GM12801 (cell line): ENCODE data around the gene AK8.

Source experiments
- TF ChIP-seq, protein P1 (sequence below): IDR thresholded peaks from one replicate; pipeline ENCODE4 v1.5.1; 2011; ENCODE audit warnings: control low read depth; ENCODE audit not compliant: insufficient read length; ENCODE audit errors: extremely low read depth

Gene AK8

DNA sequence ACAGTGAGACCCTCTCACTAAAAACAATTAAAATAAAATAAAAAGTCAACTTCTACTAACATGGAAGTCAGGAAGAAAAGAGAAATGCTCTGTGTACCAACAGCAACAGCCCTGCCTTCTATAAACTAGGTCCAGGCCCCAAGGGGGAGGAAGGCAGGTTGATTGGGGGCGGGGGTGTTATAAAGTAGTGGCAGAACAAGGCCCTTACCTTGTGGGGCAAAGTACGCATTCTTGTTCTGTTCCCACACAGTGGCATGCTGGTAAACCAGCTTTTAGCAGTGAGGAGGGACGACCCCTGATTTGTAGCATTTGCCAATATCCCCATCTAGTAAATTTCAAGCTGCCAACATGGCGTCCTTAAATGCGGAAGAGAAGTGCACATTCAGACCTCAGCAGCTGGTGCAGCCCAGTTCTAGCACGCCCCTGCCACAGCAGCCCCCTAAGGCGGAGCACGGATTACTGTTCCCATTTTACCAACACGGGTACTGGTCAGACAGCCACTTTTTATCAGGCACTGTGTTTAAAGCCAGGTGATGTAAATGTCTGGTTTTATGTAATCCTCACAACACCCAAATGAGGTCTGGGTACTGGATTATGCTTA, 138.3 kb downstream of the AK8 start:
- TF ChIP-seq, protein P1, sequence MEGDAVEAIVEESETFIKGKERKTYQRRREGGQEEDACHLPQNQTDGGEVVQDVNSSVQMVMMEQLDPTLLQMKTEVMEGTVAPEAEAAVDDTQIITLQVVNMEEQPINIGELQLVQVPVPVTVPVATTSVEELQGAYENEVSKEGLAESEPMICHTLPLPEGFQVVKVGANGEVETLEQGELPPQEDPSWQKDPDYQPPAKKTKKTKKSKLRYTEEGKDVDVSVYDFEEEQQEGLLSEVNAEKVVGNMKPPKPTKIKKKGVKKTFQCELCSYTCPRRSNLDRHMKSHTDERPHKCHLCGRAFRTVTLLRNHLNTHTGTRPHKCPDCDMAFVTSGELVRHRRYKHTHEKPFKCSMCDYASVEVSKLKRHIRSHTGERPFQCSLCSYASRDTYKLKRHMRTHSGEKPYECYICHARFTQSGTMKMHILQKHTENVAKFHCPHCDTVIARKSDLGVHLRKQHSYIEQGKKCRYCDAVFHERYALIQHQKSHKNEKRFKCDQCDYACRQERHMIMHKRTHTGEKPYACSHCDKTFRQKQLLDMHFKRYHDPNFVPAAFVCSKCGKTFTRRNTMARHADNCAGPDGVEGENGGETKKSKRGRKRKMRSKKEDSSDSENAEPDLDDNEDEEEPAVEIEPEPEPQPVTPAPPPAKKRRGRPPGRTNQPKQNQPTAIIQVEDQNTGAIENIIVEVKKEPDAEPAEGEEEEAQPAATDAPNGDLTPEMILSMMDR: no peak

DNA sequence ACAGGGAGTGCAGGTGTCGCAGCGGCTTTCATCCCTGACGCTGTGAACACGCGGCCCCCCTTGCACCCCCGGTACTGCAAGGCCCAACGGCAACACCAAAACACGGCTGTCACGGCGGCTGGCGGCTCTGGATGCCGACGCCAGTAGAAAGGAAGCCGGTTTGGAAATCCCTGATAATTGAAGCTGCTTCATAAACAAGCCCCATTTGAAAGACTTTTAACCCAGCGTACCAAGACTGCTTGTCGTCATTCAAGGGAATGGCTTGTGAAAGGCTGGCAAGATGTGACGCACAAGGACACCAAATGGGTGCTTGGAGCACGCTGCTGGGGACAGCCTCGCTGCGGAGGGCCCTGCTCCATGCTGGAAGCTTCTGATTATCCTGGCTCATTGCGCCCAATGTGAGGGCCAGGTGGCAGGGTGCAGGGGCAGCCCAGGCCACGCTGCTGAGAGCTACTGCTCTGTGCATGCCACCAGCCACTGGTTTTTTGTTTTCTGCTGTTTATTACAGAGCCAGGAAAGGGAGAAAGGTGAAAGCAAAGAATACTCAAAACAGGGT, 144.7 kb downstream of the AK8 start:
- TF ChIP-seq, protein P1: no peak

DNA sequence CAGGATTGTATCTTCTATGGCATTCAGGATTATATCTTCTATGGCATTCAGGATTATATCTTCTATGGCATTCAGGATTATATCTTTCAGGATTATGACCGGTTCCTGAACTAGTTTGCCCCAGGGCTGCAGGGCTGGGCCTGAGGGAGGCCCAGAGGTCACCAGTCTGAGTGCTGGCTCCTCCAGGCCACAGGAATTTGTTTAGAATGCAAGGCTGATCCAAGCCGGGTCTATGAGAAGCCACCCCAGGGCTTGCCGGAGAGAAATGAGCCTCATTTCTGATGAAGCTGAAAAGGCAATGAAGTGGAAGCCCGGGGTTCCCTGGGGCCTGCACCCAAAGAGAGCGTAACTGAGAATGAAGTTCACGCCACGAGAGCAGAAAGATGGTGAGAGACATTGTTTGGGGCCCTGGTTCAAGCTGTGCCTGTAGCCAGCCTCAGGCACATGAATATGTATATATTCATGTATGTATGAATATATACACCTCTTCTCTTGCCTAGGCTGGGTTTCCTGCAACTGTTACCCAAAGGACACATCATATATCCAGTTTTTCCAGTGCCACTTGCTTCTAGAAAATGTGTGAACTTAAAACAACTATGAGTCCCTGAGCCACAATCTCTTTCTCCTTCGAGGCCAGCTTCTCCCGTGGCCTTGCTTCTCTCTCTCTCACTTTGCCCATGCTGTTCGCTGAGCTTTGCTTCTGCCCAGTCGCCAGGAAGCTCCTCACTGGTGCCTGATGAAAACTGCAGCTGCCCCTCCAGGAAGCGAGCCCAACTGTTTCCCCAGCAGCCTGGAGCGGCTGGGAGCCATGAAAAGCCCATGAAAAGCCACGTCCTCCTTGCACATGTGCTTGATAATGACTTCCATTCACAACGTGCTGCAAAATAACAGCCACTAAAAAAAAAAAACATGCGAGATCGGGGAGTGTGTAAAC, 145.5 kb downstream of the AK8 start:
- TF ChIP-seq, protein P1: no peak

DNA sequence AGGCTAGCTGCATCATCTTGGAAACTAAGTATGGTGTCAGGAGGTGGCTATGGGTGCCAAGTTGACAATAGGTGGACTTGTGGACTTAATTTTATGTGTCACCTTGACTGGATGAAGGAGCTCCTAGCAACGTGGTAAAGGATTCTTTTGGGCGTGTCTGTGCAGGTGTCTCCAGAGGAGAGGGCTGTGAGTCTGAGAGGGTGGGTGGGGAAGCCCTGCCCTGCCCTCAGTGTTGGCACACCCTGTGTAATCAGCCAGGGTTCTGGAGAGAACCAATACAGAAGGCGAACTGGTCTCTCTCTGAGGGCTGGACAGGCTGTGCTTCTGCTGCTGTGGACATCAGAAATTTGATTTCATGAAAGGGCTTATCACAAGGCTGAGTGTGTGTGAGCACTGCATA, 146.9 kb downstream of the AK8 start:
- TF ChIP-seq, protein P1: no peak

DNA sequence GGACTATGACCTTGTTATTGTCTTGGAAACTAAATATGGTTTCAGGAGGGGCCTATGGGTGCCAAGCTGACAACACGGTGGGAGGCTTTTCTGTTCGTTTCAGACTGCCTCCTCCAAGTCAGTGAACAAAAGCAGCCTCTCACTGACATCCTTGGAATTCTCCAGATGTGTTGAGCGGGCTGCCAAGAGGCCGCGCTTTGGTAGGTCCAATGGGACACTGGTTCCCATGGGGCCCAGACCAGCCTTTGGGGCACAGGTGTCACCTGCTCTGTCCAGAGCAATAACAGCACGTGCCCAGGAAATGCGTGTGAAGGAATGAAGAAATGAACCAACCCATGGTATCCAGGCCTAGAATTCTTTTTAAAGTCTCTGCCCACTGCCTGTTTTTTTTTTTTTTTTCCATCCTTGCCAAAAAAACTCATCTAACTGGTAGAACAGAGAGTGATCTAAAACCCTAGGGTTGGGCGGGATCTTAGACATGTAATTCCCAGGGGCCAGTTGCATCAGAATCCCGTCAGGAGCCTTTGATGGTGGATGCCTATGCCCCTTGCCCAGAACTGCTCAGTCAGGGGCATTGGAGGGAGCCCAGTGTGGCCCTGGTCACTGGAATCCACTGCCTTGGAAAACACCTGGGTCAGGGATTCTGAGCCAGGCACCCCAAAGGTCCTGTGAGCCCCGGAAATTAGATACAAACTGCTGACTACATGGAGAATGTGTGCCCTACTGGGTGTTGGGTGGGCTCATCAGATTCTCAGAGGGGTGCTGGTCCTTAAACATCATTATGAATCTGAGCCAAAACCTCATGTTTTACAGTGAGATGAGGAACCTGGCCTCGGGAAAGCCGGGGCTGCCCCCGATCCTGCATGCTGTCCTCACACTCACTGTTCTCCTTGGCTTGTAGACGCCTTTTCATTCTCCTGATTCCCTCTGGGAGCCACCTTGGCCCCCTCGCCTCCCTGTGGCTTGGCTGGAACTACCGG, 147.7 kb downstream of the AK8 start:
- TF ChIP-seq, protein P1: no peak

DNA sequence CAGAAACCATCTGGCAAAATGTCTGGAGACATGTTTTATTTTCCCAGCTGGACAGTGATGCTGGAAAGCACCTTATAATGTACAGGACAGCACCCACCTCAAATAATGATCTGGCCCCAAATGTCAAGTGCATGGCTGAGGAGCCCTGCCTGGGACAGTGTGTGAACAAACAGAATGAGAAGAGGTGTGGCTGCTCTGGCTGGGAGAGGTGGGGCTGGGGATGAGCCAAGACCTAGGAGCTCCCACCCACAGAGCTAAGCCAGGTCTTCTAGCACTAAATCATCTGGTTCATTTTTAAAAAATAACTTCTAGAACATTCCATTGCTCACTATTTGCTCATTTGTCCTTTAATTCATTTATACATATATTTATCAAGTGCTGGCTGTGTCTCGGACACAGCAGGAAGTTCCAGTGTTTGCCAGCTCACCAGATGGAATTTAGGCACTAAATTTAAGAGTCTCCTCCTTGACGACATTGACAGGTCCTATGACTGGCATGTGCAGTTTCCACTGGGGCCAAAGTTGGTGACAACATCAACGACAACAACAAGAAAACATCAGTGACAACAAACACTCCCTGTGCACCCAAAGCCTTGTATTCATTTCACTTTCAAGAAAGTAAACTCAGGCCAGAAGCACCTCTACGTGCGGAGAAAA, 148.7 kb downstream of the AK8 start:
- TF ChIP-seq, protein P1: no peak
